Jurkat, Clone E6-1 (cell line): ENCODE results near the gene RBFOX1.

Experiments used
- DNase-seq: peaks from one replicate; pipeline ENCODE4 v3.0.0-alpha.2; 2011; ENCODE audit warnings: low read depth, low spot score
- H3K4me3 ChIP-seq: 2 replicates; pipeline ENCODE4 v1.5.1; 2011; ENCODE audit warnings: mild to moderate bottlenecking, low read length, control low read depth, moderate library complexity

Gene RBFOX1

GRCh38 chr16:7709186-7709585 lies 376.5 kb downstream of the RBFOX1 start:
- H3K4me3 ChIP-seq: no peak overlapping the region
- no peak for DNase-seq

- no peak overlapping the region for H3K4me3 ChIP-seq
- DNase-seq: no peak
These were observed 380.6 kb downstream of the RBFOX1 start for GRCh38 chr16:7713244-7713643.

- DNase-seq: no peak
These were observed 382.1 kb downstream of the RBFOX1 start for GRCh38 chr16:7714775-7715174.

GRCh38 chr16:7716660-7717550 lies 384.3 kb downstream of the RBFOX1 start:
- DNase-seq: no peak
- no peak overlapping the region for H3K4me3 ChIP-seq

More at GRCh38 chr16:7714775-7715174, 382.1 kb downstream of the RBFOX1 start:
- H3K4me3 ChIP-seq: no peak overlapping the region

- DNase-seq: no peak
- H3K4me3 ChIP-seq: no peak overlapping the region
These were observed 390.1 kb downstream of the RBFOX1 start for GRCh38 chr16:7722761-7723160.

GRCh38 chr16:7731141-7731540 lies 398.5 kb downstream of the RBFOX1 start:
- H3K4me3 ChIP-seq: no peak overlapping the region
- no peak for DNase-seq

GRCh38 chr16:7736138-7736665 lies 403.6 kb downstream of the RBFOX1 start:
- no peak overlapping the region for H3K4me3 ChIP-seq
- no peak for DNase-seq

- H3K4me3 ChIP-seq: no peak overlapping the region
- DNase-seq: no peak
These were observed 410.0 kb downstream of the RBFOX1 start for GRCh38 chr16:7742626-7743025.

- no peak overlapping the region for H3K4me3 ChIP-seq
- DNase-seq: no peak
These were observed 412.1 kb downstream of the RBFOX1 start for GRCh38 chr16:7744546-7745264.

- no peak for DNase-seq
- H3K4me3 ChIP-seq: no peak overlapping the region
These were observed 412.6 kb downstream of the RBFOX1 start for GRCh38 chr16:7745276-7745675.

GRCh38 chr16:7746941-7747340 lies 414.3 kb downstream of the RBFOX1 start:
- H3K4me3 ChIP-seq: no peak overlapping the region
- no peak for DNase-seq

- DNase-seq: no peak
- no peak overlapping the region for H3K4me3 ChIP-seq
These were observed 415.9 kb downstream of the RBFOX1 start for GRCh38 chr16:7748522-7748921.

- H3K4me3 ChIP-seq: no peak overlapping the region
- no peak for DNase-seq
These were observed 422.8 kb downstream of the RBFOX1 start for GRCh38 chr16:7755347-7755882.
